Astrocyte (in vitro differentiated cells and primary cell): ENCODE measurements around the gene SS18. TPM values are rescaled to one million over a fixed set of nuclear protein-coding genes. Genes with fewer than 3 reads are reported as not detected.

Experiments
- DNase-seq: peaks from one replicate; pipeline ENCODE4 v3.0.0-alpha.2; 2010; ENCODE audit warnings: low read depth
- FAIRE-seq: peaks from 2 replicates; lab custom pipeline; 2011; peaks lifted over from hg19 to GRCh38; lab: Jason Lieb, UNC
- H2AFZ ChIP-seq: 2 replicates; pipeline ENCODE4 v1.6.0; 2012; ENCODE audit warnings: low read depth, low read length, inconsistent platforms
- H3K27ac ChIP-seq: 2 replicates; pipeline ENCODE4 v1.5.1; 2011; ENCODE audit warnings: low read depth, low read length, inconsistent platforms
- H3K27me3 ChIP-seq: 2 replicates; pipeline ENCODE4 v1.6.0; 2011; ENCODE audit warnings: low read length, inconsistent platforms; ENCODE audit not compliant: insufficient read depth
- H3K36me3 ChIP-seq: 2 replicates; pipeline ENCODE4 v1.5.1; 2011; ENCODE audit warnings: low read length, inconsistent platforms; ENCODE audit not compliant: insufficient read depth
- H3K4me1 ChIP-seq: 2 replicates; pipeline ENCODE4 v1.5.1; 2011; ENCODE audit warnings: low read length, inconsistent platforms; ENCODE audit not compliant: insufficient read depth
- H3K4me2 ChIP-seq: 2 replicates; pipeline ENCODE4 v1.6.0; 2012; ENCODE audit warnings: low read length, inconsistent platforms
- H3K4me3 ChIP-seq: 2 replicates; pipeline ENCODE4 v1.5.1; 2011; ENCODE audit warnings: low read depth, mild to moderate bottlenecking, low read length, inconsistent platforms; ENCODE audit not compliant: insufficient read depth
- H3K79me2 ChIP-seq: 2 replicates; pipeline ENCODE4 v1.6.0; 2012; ENCODE audit warnings: mild to moderate bottlenecking, low read length, inconsistent platforms; ENCODE audit not compliant: insufficient read depth
- H3K9ac ChIP-seq: 2 replicates; pipeline ENCODE4 v1.6.0; 2012; ENCODE audit warnings: mild to moderate bottlenecking, low read length, inconsistent platforms
- H3K9me3 ChIP-seq: 2 replicates; pipeline ENCODE4 v1.5.1; 2012; ENCODE audit warnings: low read depth, mild to moderate bottlenecking, low read length, inconsistent platforms; ENCODE audit not compliant: insufficient read depth
- H4K20me1 ChIP-seq: 2 replicates; pipeline ENCODE4 v1.6.0; 2012; ENCODE audit warnings: low read length, inconsistent platforms; ENCODE audit not compliant: insufficient read depth
- H3K27ac Mint-ChIP-seq: one replicate; pipeline ENCODE4 v1.8.0; 2021; ENCODE audit warnings: mild to moderate bottlenecking, mixed read lengths; ENCODE audit not compliant: unreplicated experiment
- H3K27me3 Mint-ChIP-seq: one replicate; pipeline ENCODE4 v1.8.0; 2021; ENCODE audit warnings: low read depth, mixed read lengths; ENCODE audit not compliant: unreplicated experiment
- H3K36me3 Mint-ChIP-seq: one replicate; pipeline ENCODE4 v1.8.0; 2021; ENCODE audit warnings: low read depth, mixed read lengths; ENCODE audit not compliant: unreplicated experiment
- H3K4me1 Mint-ChIP-seq: one replicate; pipeline ENCODE4 v1.8.0; 2021; ENCODE audit warnings: low read depth, mixed read lengths; ENCODE audit not compliant: unreplicated experiment
- H3K4me3 Mint-ChIP-seq: one replicate; pipeline ENCODE4 v1.8.0; 2021; ENCODE audit warnings: mild to moderate bottlenecking, moderate library complexity, mixed read lengths; ENCODE audit not compliant: unreplicated experiment
- H3K9me3 Mint-ChIP-seq: one replicate; pipeline ENCODE4 v1.8.0; 2021; ENCODE audit warnings: mild to moderate bottlenecking, mixed read lengths; ENCODE audit not compliant: unreplicated experiment
- EZH2 ChIP-seq: IDR thresholded peaks from 2 replicates; pipeline ENCODE4 v1.6.1; 2012; ENCODE audit warnings: mild to moderate bottlenecking, low read length, inconsistent platforms; ENCODE audit not compliant: insufficient read depth
- total RNA-seq: library from RNA; stranded (reverse); gene quantifications from 2 replicates; pipeline ENCODE4 v1.2.1, GENCODE V29; 2021
- TF ChIP-seq, protein P1 (sequence below): IDR thresholded peaks from 2 replicates; pipeline ENCODE4 v1.5.1; 2011; ENCODE audit warnings: low read depth, mild to moderate bottlenecking, inconsistent platforms, low read length, moderate library complexity; ENCODE audit not compliant: insufficient read depth

Gene SS18
- total RNA-seq, 1 donor from 2014 or later: 120 TPM

DNA sequence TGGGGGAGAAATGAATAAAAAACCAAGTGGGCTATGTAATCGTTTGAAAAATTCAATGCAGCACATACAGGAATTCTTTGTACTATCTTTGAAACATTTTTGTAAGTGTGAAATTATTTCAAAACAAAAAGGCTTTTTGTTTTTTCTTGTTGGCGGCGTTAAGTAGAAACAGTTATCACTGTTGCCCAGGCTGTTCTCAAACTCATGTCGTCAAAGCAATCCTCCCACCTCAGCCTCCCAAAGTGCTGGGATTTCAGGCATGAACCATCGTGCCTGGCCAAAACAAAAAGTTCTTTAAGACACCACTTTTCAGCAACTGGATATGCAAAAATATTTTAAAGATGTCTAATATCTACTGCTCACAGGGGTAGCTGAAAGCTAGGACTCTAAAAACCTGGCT lies 5.4 kb downstream of the SS18 start:
- no peak overlapping the region for H3K4me3 Mint-ChIP-seq
- peaks cover 7% of the 10 kb centered on the region for H3K36me3 Mint-ChIP-seq
- Histone ChIP-seq H3K9me3 (no peaks in the 10 kb centered on the region), H3K4me1 (peaks cover 6% of the 10 kb centered on the region), H2AFZ (no peak overlapping the region), H3K79me2 (peaks cover 100% of the 10 kb centered on the region), H3K36me3 (peaks cover 23% of the 10 kb centered on the region), H3K4me2 (no peak overlapping the region), H3K27ac (no peak overlapping the region), H3K9ac (no peak overlapping the region), H4K20me1 (peaks cover 49% of the 10 kb centered on the region), H3K4me3 (no peak overlapping the region), H3K27me3 (no peaks in the 10 kb centered on the region)
- no peaks in the 10 kb centered on the region for H3K9me3 Mint-ChIP-seq
- no peak overlapping the region for H3K27ac Mint-ChIP-seq
- H3K4me1 Mint-ChIP-seq: peaks cover 17% of the 10 kb centered on the region
- TF ChIP-seq, protein P1, sequence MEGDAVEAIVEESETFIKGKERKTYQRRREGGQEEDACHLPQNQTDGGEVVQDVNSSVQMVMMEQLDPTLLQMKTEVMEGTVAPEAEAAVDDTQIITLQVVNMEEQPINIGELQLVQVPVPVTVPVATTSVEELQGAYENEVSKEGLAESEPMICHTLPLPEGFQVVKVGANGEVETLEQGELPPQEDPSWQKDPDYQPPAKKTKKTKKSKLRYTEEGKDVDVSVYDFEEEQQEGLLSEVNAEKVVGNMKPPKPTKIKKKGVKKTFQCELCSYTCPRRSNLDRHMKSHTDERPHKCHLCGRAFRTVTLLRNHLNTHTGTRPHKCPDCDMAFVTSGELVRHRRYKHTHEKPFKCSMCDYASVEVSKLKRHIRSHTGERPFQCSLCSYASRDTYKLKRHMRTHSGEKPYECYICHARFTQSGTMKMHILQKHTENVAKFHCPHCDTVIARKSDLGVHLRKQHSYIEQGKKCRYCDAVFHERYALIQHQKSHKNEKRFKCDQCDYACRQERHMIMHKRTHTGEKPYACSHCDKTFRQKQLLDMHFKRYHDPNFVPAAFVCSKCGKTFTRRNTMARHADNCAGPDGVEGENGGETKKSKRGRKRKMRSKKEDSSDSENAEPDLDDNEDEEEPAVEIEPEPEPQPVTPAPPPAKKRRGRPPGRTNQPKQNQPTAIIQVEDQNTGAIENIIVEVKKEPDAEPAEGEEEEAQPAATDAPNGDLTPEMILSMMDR: no peak
- no peak for TF ChIP-seq EZH2
- no peaks in the 10 kb centered on the region for H3K27me3 Mint-ChIP-seq
- DNase-seq (no peak), FAIRE-seq (no peak)

DNA sequence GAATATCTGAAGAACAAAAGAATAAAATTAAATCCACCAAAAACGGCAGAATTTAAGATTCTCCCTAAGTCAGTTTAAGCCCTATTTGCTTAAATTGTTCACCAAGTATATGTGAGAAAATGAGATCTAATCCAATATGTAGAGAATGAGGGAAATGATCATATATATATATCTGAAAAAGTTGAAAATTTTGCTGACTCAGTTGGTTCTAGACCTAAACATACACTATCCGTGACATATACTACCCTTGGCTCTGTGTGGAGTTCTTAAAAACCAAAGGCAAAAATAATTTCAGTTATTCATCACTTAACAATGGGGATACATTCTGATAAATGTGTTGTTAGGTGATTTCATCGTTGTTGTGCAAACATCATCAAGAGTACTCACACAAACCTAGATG lies 7.3 kb downstream of the SS18 start:
- Mint-ChIP-seq H3K4me3 (no peak overlapping the region), H3K27me3 (no peaks in the 10 kb centered on the region), H3K9me3 (no peaks in the 10 kb centered on the region), H3K4me1 (peaks cover 17% of the 10 kb centered on the region), H3K36me3 (peaks cover 8% of the 10 kb centered on the region), H3K27ac (no peak overlapping the region)
- TF ChIP-seq, protein P1: no peak
- TF ChIP-seq EZH2: no peak
- H2AFZ ChIP-seq: no peak overlapping the region
- H3K4me2 ChIP-seq: no peak overlapping the region
- DNase-seq (no peak), FAIRE-seq (no peak)
- peaks cover 100% of the 10 kb centered on the region for H3K79me2 ChIP-seq
- no peaks in the 10 kb centered on the region for H3K4me1 ChIP-seq
- peaks cover 30% of the 10 kb centered on the region for H3K36me3 ChIP-seq
- no peak overlapping the region for H3K4me3 ChIP-seq
- no peak overlapping the region for H3K9ac ChIP-seq
- H3K27me3 ChIP-seq: no peaks in the 10 kb centered on the region
- H3K27ac ChIP-seq: no peak overlapping the region
- H4K20me1 ChIP-seq: peaks cover 33% of the 10 kb centered on the region
- H3K9me3 ChIP-seq: no peaks in the 10 kb centered on the region

DNA sequence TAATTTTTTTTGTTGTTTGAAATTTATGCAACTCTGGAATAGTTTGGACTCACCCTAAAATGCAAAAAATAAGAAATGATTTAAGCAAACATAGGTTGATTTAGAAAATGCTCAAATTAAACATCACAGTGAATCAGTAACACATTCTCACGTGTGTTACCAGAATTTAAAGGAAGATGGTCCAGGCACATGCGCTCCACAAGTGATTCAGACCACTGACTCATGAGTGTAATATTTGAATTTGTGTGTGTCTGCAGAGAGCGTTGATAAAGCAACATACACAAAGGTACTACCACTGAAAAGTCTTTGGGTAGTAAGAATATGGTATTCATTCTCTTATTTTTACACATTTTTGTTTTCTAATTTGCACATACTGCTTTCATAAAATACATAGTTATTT lies 7.9 kb downstream of the SS18 start:
- peaks cover 100% of the 10 kb centered on the region for H3K79me2 ChIP-seq
- no peak overlapping the region for H2AFZ ChIP-seq
- H3K27ac ChIP-seq: no peak overlapping the region
- FAIRE-seq (peak; percentile 52), DNase-seq (peak; percentile 56)
- H3K4me1 Mint-ChIP-seq: peaks cover 17% of the 10 kb centered on the region
- H3K27ac Mint-ChIP-seq: no peak overlapping the region
- H3K36me3 ChIP-seq: peaks cover 36% of the 10 kb centered on the region
- no peak overlapping the region for H3K9ac ChIP-seq
- no peaks in the 10 kb centered on the region for H3K27me3 Mint-ChIP-seq
- H3K27me3 ChIP-seq: no peaks in the 10 kb centered on the region
- no peak overlapping the region for H3K4me3 Mint-ChIP-seq
- H3K9me3 ChIP-seq: no peaks in the 10 kb centered on the region
- H3K4me3 ChIP-seq: no peak overlapping the region
- no peaks in the 10 kb centered on the region for H3K9me3 Mint-ChIP-seq
- H3K36me3 Mint-ChIP-seq: peaks cover 8% of the 10 kb centered on the region
- no peak for TF ChIP-seq EZH2
- TF ChIP-seq, protein P1: no peak
- no peak overlapping the region for H3K4me2 ChIP-seq
- no peaks in the 10 kb centered on the region for H3K4me1 ChIP-seq
- H4K20me1 ChIP-seq: peaks cover 28% of the 10 kb centered on the region
